ENCODE results near the gene ROR2. TPM values are rescaled to one million over a fixed set of nuclear protein-coding genes. Genes with fewer than 3 reads are reported as not detected.
A peak's percentile ranks its signal among the peaks of the same experiment; 100 is the strongest.

Gene ROR2
- total and polyA plus RNA-seq, 11 donors: 0.18 to 9.0 (median 0.49) TPM

GRCh38 chr9:91655215-91655614, 294.8 kb downstream of the ROR2 start:
- DNase-seq (no peak), ATAC-seq (no peak)
- intact Hi-C loops (cut with DNase I): no loop called here
- Histone ChIP-seq H3K9me3 (no peaks in the 10 kb centered on the region), H3K27ac (peak overlapping the region in 1 of 12 donors; percentile 30), H3K36me3 (no peaks in the 10 kb centered on the region), H3K4me3 (no peak overlapping the region), H3K4me1 (no peaks in the 10 kb centered on the region), H3K27me3 (peaks cover 0 to 7% (median 0%) of the 10 kb centered on the region in 9 donors)
- WGBS, 4 donors: 74 to 81% (median 79%) methylated on average over 6 of the region's 6 CpGs
- TF ChIP-seq CTCF (IDR thresholded peaks at IDR 0.05) (no peak), POLR2A (IDR thresholded peaks at IDR 0.05) (no peak)

GRCh38 chr9:91654527-91654926, 295.5 kb downstream of the ROR2 start:
- no peak for ATAC-seq
- WGBS, 4 donors: 86 to 98% (median 93%) methylated on average over 1 of the region's 1 CpG
- H3K36me3 ChIP-seq: no peaks in the 10 kb centered on the region
- no peak overlapping the region for H3K4me3 ChIP-seq
- H3K4me1 ChIP-seq: no peaks in the 10 kb centered on the region
- DNase-seq: no peak
- TF ChIP-seq CTCF (IDR thresholded peaks at IDR 0.05): no peak
- TF ChIP-seq POLR2A (IDR thresholded peaks at IDR 0.05): no peak
- H3K9me3 ChIP-seq: no peaks in the 10 kb centered on the region
- H3K27me3 ChIP-seq: peaks cover 0 to 8% (median 0%) of the 10 kb centered on the region in 9 donors
- intact Hi-C loops (cut with DNase I): no loop called here
- no peak overlapping the region for H3K27ac ChIP-seq

- no peaks in the 10 kb centered on the region for H3K36me3 ChIP-seq
- no peaks in the 10 kb centered on the region for H3K9me3 ChIP-seq
- peaks cover 0 to 8% (median 0%) of the 10 kb centered on the region in 9 donors for H3K27me3 ChIP-seq
- no peak for TF ChIP-seq CTCF (IDR thresholded peaks at IDR 0.05)
- no peak for TF ChIP-seq POLR2A (IDR thresholded peaks at IDR 0.05)
- WGBS, 4 donors: 77 to 84% (median 83%) methylated on average over 4 of the region's 4 CpGs
- H3K27ac ChIP-seq: no peak overlapping the region
- ATAC-seq (peak in 1 of 4 donors; percentile 13), DNase-seq (no peak)
- H3K4me3 ChIP-seq: no peak overlapping the region
- intact Hi-C loops (cut with DNase I): no loop called here
- H3K4me1 ChIP-seq: no peaks in the 10 kb centered on the region
Observed at GRCh38 chr9:91647371-91647770, 302.7 kb downstream of the ROR2 start.

GRCh38 chr9:91646702-91647101, 303.3 kb downstream of the ROR2 start:
- Histone ChIP-seq H3K4me1 (no peaks in the 10 kb centered on the region), H3K27ac (no peak overlapping the region), H3K9me3 (peaks cover 0 to 2% (median 0%) of the 10 kb centered on the region in 12 donors), H3K27me3 (peaks cover 0 to 8% (median 0%) of the 10 kb centered on the region in 9 donors), H3K36me3 (no peaks in the 10 kb centered on the region), H3K4me3 (no peak overlapping the region)
- 74 to 91% (median 90%) methylated on average over 1 of the region's 1 CpG for WGBS, 4 donors
- intact Hi-C loops (cut with DNase I): no loop called here
- no peak for ATAC-seq
- DNase-seq: no peak
- no peak for TF ChIP-seq CTCF (IDR thresholded peaks at IDR 0.05)
- TF ChIP-seq POLR2A (IDR thresholded peaks at IDR 0.05): no peak

Data from heart left ventricle (tissue), 16 donors.